Psoas muscle (tissue), 8 donors: ENCODE measurements around the gene SFT2D2. TPM values are rescaled to one million over a fixed set of nuclear protein-coding genes. Genes with fewer than 3 reads are reported as not detected.

Source experiments
- ATAC-seq, 4 donors: fragments of 200-7000 bp; cut with Tn5 transposase; one replicate each; pipeline ENCODE4 v1.9.1; 2020; ENCODE audit warnings: moderate library complexity in 3 of 4, mild to moderate bottlenecking in 2 of 4
- DNase-seq, 2 donors: peaks; one replicate each; pipeline ENCODE4 v3.0.0-alpha.2; 2020
- H3K27ac ChIP-seq: fragments of 200-600 bp; one replicate; pipeline ENCODE4 v1.8.0; 2022
- H3K27me3 ChIP-seq, 3 donors: fragments of 200-600 bp in 1 of 3; one replicate each; pipeline versions ENCODE4 v1.6.1 to v1.8.0; 2013 to 2022; ENCODE audit warnings: low read length in 2 of 3, mild to moderate bottlenecking in 2 of 3, moderate library complexity in 1 of 3; ENCODE audit not compliant: insufficient read depth in 3 of 3
- H3K36me3 ChIP-seq, 2 donors: fragments of 200-600 bp in 1 of 2; one replicate each; pipeline versions ENCODE4 v1.6.1 to v1.8.0; 2013 to 2022; ENCODE audit warnings: low read depth in 1 of 2, mild to moderate bottlenecking in 1 of 2, moderate library complexity in 1 of 2; ENCODE audit not compliant: insufficient read depth in 1 of 2
- H3K4me1 ChIP-seq: fragments of 200-600 bp; one replicate; pipeline ENCODE4 v1.8.0; 2022
- H3K4me3 ChIP-seq: fragments of 200-600 bp; one replicate; pipeline ENCODE4 v1.8.0; 2022; ENCODE audit warnings: mild to moderate bottlenecking
- H3K9me3 ChIP-seq: fragments of 200-600 bp; one replicate; pipeline ENCODE4 v1.8.0; 2022
- CTCF ChIP-seq: fragments of 200-600 bp; IDR thresholded peaks from one replicate; pipeline ENCODE4 v1.8.0; 2022; ENCODE audit warnings: antibody characterized with exemption
- WGBS, 3 donors: extraction: QIAGEN DNeasy Blood & Tissue Kit; methylation state at CpG; one replicate each; pipeline versions ENCODE4 v1.1.6 to v1.1.7; 2013; 5-methylcytosine and 5-hydroxymethylcytosine counted together
- intact Hi-C, 2 donors: fragments of 100-400 bp; cut with DNase I; formaldehyde crosslinking; loops; one replicate each; pipeline versions ENCODE4 v1.11.0 to v1.14.2; 2022
- polyA plus RNA-seq, 3 donors: library from polyadenylated mRNA; stranded (reverse); fragments of 200-250 nt; gene quantifications; one replicate each; pipeline ENCODE4 v1.2.3, GENCODE V29; 2013
- total RNA-seq, 4 donors: library from RNA; stranded (reverse); fragmentation: NEBNext Ultra II Directional in 2 of 4; extraction: Animal tissue kit (Norgen Biotek cat#: 25700) in 2 of 4; gene quantifications; one replicate each; pipeline versions ENCODE4 v1.2.1 to v1.2.4, GENCODE V29; 2021 to 2023
- donor health status: healthy with polysubstance abuse.
- donor health status: DM: no; HTN: no; CAD: no; lungs with moderate emphysema.
- donor health status: Bipolar disorder and iron deficiency.
- donor health status: healthy.
- donor health status: DM: yes; HTN: yes; CAD: no.
- donor health status: DM: no; HTN: no; CAD: no.
- donor health status: DM: no; HTN: no; CAD: no.
- donor health status: DM: yes; HTN: yes; CAD: no.

SFT2D2 gene
- total and polyA plus RNA-seq, 7 donors = 2.0 to 15.5 (median 12.7) TPM

GRCh38 chr1:168271636-168272035 is 45.8 kb downstream of the SFT2D2 start:
- no peak for TF ChIP-seq CTCF
- intact Hi-C loops = no loop called here

GRCh38 chr1:168273575-168273974 is 47.8 kb downstream of the SFT2D2 start:
- no peaks in the 10 kb centered on the region for H3K27me3 ChIP-seq
- no peaks in the 10 kb centered on the region for H3K4me1 ChIP-seq
- H3K9me3 ChIP-seq = peaks cover 13% of the 10 kb centered on the region
- no peak overlapping the region for H3K27ac ChIP-seq
- no peak overlapping the region for H3K4me3 ChIP-seq
- no peak for ATAC-seq
- no peak for TF ChIP-seq CTCF
- DNase-seq = no peak
- 73 to 77% (median 73%) methylated on average over 1 of the region's 1 CpG for WGBS, 3 donors
- intact Hi-C loops = no loop called here
- no peaks in the 10 kb centered on the region for H3K36me3 ChIP-seq

More at GRCh38 chr1:168271636-168272035, 45.8 kb downstream of the SFT2D2 start:
- peaks cover 4% of the 10 kb centered on the region for H3K9me3 ChIP-seq
- H3K36me3 ChIP-seq = no peaks in the 10 kb centered on the region
- H3K27ac ChIP-seq = no peak overlapping the region
- H3K4me3 ChIP-seq = no peak overlapping the region
- no peak for ATAC-seq
- 89 to 96% (median 93%) methylated on average over 1 of the region's 1 CpG for WGBS, 3 donors
- no peaks in the 10 kb centered on the region for H3K27me3 ChIP-seq
- no peaks in the 10 kb centered on the region for H3K4me1 ChIP-seq
- DNase-seq = no peak

- intact Hi-C loops = no loop called here
- H3K4me3 ChIP-seq = no peak overlapping the region
- H3K27me3 ChIP-seq = no peaks in the 10 kb centered on the region
- H3K36me3 ChIP-seq = no peaks in the 10 kb centered on the region
- TF ChIP-seq CTCF = no peak
- ATAC-seq (no peak), DNase-seq (no peak)
- 80 to 92% (median 91%) methylated on average over 1 of the region's 1 CpG for whole genome bisulfite sequencing, 3 donors
- H3K4me1 ChIP-seq = no peaks in the 10 kb centered on the region
- H3K9me3 ChIP-seq = peaks cover 13% of the 10 kb centered on the region
- H3K27ac ChIP-seq = no peak overlapping the region
Measured at GRCh38 chr1:168279253-168279652, 53.4 kb downstream of the SFT2D2 start.

GRCh38 chr1:168280296-168280927 is 54.6 kb downstream of the SFT2D2 start, which contains the start of gene TBX19:
Gene TBX19 (plus strand): TSS chr1:168280877. CDS start chr1:168281091, 214 bp downstream.
- H3K9me3 ChIP-seq = peaks cover 13% of the 10 kb centered on the region
- H3K36me3 ChIP-seq = no peaks in the 10 kb centered on the region
- H3K4me1 ChIP-seq = no peaks in the 10 kb centered on the region
- H3K27me3 ChIP-seq = no peaks in the 10 kb centered on the region
- intact Hi-C loops = no loop called here
- DNase-seq = no peak
- H3K4me3 ChIP-seq = no peak within 1 kb of the TSS
- WGBS, 3 donors = 85 to 88% (median 86%) methylated on average over 7 of the region's 7 CpGs
- no peak for ATAC-seq
- no peak within 1 kb of the TSS for H3K27ac ChIP-seq
- no peak for TF ChIP-seq CTCF
